NCI-H526 treated with DMSO at 0.1 percent for 48 hours (cell line): ENCODE data around the gene ADAMTS20.
A peak's percentile ranks its signal among the peaks of the same experiment; 100 is the strongest.
"Not testable (repeated sequence)": the region's sequence is repeated elsewhere in the genome, so short reads cannot be mapped to it uniquely, and the experiment has no call there.

Source experiments
- DNase-seq: peaks from one replicate; lab custom pipeline; 2025; lab: John Stamatoyannopoulos, UW

The ADAMTS20 gene

GRCh38 chr12:43551971-43552559 lies at the start of gene ADAMTS20:
Gene ADAMTS20, minus strand, starts transcription at chr12:43552203. Its CDS starts 282 bp downstream, at chr12:43551921.
- DNase-seq = no peak

- no peak for DNase-seq
These were observed 47.7 kb upstream of the ADAMTS20 start for GRCh38 chr12:43599708-43600107.

- no peak for DNase-seq
These were observed 47.1 kb upstream of the ADAMTS20 start for GRCh38 chr12:43599066-43599465.

GRCh38 chr12:43590307-43590706 lies 38.3 kb upstream of the ADAMTS20 start:
- no peak for DNase-seq

- DNase-seq = peak; percentile 18
These were observed 34.7 kb upstream of the ADAMTS20 start for GRCh38 chr12:43586646-43587245.

- DNase-seq = no peak
These were observed 33.7 kb upstream of the ADAMTS20 start for GRCh38 chr12:43585676-43586075.

- DNase-seq = no peak
These were observed 28.6 kb upstream of the ADAMTS20 start for GRCh38 chr12:43580601-43581000.

- no peak for DNase-seq
These were observed 27.2 kb upstream of the ADAMTS20 start for GRCh38 chr12:43579206-43579605.

- DNase-seq = no peak
These were observed 26.8 kb upstream of the ADAMTS20 start for GRCh38 chr12:43578782-43579181.

- no peak for DNase-seq
These were observed 25.4 kb upstream of the ADAMTS20 start for GRCh38 chr12:43577381-43577780.

- no peak for DNase-seq
These were observed 24.2 kb upstream of the ADAMTS20 start for GRCh38 chr12:43576162-43576561.

GRCh38 chr12:43571885-43572284 lies 19.9 kb upstream of the ADAMTS20 start:
- DNase-seq = no peak

GRCh38 chr12:43556057-43556456 lies 4.1 kb upstream of the ADAMTS20 start:
- DNase-seq = no peak

- DNase-seq = no peak
These were observed 578 bp downstream of the ADAMTS20 start for GRCh38 chr12:43551279-43551970.

- DNase-seq = no peak
These were observed 1.2 kb downstream of the ADAMTS20 start for GRCh38 chr12:43550831-43551271.

- no peak for DNase-seq
These were observed 7.3 kb downstream of the ADAMTS20 start for GRCh38 chr12:43544703-43545102.

- no peak for DNase-seq
These were observed 11.5 kb downstream of the ADAMTS20 start for GRCh38 chr12:43540470-43540869.

- not testable (repeated sequence) for DNase-seq
These were observed 14.3 kb downstream of the ADAMTS20 start for GRCh38 chr12:43537675-43538074.

GRCh38 chr12:43516045-43516444 lies 36.0 kb downstream of the ADAMTS20 start:
- DNase-seq = no peak

- no peak for DNase-seq
These were observed 50.3 kb downstream of the ADAMTS20 start for GRCh38 chr12:43501703-43502102.

- DNase-seq = no peak
These were observed 58.7 kb downstream of the ADAMTS20 start for GRCh38 chr12:43493261-43493797.

- no peak for DNase-seq
These were observed 69.5 kb downstream of the ADAMTS20 start for GRCh38 chr12:43482311-43483085.
